ENCODE results near the gene BAIAP2. TPM values are rescaled to one million over a fixed set of nuclear protein-coding genes. Genes with fewer than 3 reads are reported as not detected.

Gene BAIAP2
- total and polyA plus RNA-seq, 2 of the 13 experiments (the other 11 are each of a cell fraction or from before 2014, with no cell fraction given): 22.5 to 24.0 TPM

GRCh38 chr17:81132770-81133723, 98.1 kb downstream of the BAIAP2 start (continued):
- TF ChIP-seq JUND (CRISPR knock-in tag; IDR thresholded peaks at IDR 0.05): peak; percentile 54; the same call in 1 of the 2 replicates
- TF ChIP-seq TBX2 (CRISPR knock-in tag; IDR thresholded peaks at IDR 0.05; ENCODE audit: borderline replicate concordance): peak; percentile 65; the same call in 1 of the 2 replicates
- TF ChIP-seq ZNF605 (CRISPR knock-in tag; IDR thresholded peaks at IDR 0.05): peak; percentile 42; the same call in 1 of the 2 replicates
- 0 out of 2 replicates have a peak, but pooled peaks have one; percentile 22 for TF ChIP-seq MEIS1 (CRISPR knock-in tag; IDR thresholded peaks at IDR 0.05; ENCODE audit: borderline replicate concordance)
- TF ChIP-seq ZNF788 (CRISPR knock-in tag; IDR thresholded peaks at IDR 0.05; ENCODE audit: borderline replicate concordance): peak; percentile 46; the same call in 1 of the 2 replicates
- TF ChIP-seq UBTF (CRISPR knock-in tag; IDR thresholded peaks at IDR 0.05): 0 out of 2 replicates have a peak, but pooled peaks have one; percentile 5
- TF ChIP-seq, protein P1, sequence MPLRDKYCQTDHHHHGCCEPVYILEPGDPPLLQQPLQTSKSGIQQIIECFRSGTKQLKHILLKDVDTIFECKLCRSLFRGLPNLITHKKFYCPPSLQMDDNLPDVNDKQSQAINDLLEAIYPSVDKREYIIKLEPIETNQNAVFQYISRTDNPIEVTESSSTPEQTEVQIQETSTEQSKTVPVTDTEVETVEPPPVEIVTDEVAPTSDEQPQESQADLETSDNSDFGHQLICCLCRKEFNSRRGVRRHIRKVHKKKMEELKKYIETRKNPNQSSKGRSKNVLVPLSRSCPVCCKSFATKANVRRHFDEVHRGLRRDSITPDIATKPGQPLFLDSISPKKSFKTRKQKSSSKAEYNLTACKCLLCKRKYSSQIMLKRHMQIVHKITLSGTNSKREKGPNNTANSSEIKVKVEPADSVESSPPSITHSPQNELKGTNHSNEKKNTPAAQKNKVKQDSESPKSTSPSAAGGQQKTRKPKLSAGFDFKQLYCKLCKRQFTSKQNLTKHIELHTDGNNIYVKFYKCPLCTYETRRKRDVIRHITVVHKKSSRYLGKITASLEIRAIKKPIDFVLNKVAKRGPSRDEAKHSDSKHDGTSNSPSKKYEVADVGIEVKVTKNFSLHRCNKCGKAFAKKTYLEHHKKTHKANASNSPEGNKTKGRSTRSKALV (CRISPR knock-in tag; IDR thresholded peaks at IDR 0.05): peak; percentile 60; the same call in 1 of the 2 replicates
- 0 out of 2 replicates have a peak, but pooled peaks have one; percentile 18 for TF ChIP-seq PPARG (CRISPR knock-in tag; conservative IDR thresholded peaks at IDR 0.05)
- TF ChIP-seq MEF2D (CRISPR knock-in tag; IDR thresholded peaks at IDR 0.05): 0 out of 2 replicates have a peak, but pooled peaks have one; percentile 29
- TF ChIP-seq, protein P2, sequence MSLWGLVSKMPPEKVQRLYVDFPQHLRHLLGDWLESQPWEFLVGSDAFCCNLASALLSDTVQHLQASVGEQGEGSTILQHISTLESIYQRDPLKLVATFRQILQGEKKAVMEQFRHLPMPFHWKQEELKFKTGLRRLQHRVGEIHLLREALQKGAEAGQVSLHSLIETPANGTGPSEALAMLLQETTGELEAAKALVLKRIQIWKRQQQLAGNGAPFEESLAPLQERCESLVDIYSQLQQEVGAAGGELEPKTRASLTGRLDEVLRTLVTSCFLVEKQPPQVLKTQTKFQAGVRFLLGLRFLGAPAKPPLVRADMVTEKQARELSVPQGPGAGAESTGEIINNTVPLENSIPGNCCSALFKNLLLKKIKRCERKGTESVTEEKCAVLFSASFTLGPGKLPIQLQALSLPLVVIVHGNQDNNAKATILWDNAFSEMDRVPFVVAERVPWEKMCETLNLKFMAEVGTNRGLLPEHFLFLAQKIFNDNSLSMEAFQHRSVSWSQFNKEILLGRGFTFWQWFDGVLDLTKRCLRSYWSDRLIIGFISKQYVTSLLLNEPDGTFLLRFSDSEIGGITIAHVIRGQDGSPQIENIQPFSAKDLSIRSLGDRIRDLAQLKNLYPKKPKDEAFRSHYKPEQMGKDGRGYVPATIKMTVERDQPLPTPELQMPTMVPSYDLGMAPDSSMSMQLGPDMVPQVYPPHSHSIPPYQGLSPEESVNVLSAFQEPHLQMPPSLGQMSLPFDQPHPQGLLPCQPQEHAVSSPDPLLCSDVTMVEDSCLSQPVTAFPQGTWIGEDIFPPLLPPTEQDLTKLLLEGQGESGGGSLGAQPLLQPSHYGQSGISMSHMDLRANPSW (CRISPR knock-in tag; IDR thresholded peaks at IDR 0.05; ENCODE audit: borderline replicate concordance): 0 out of 2 replicates have a peak, but pooled peaks have one; percentile 28
- TF ChIP-seq, protein P3, sequence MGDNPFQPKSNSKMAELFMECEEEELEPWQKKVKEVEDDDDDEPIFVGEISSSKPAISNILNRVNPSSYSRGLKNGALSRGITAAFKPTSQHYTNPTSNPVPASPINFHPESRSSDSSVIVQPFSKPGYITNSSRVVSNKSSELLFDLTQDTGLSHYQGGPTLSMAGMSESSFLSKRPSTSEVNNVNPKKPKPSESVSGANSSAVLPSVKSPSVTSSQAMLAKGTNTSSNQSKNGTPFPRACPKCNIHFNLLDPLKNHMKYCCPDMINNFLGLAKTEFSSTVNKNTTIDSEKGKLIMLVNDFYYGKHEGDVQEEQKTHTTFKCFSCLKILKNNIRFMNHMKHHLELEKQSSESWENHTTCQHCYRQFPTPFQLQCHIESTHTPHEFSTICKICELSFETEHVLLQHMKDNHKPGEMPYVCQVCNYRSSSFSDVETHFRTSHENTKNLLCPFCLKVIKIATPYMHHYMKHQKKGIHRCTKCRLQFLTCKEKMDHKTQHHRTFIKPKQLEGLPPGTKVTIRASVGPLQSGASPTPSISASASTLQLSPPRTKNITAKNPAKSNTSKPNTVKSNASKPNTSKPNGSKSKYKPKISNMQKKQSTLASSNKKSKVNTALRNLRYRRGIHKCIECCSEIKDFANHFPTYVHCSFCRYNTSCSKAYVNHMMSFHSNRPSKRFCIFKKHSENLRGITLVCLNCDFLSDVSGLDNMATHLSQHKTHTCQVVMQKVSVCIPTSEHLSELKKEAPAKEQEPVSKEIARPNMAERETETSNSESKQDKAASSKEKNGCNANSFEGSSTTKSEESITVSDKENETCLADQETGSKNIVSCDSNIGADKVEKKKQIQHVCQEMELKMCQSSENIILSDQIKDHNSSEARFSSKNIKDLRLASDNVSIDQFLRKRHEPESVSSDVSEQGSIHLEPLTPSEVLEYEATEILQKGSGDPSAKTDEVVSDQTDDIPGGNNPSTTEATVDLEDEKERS (CRISPR knock-in tag; IDR thresholded peaks at IDR 0.05): peak; percentile 63; the same call in 1 of the 2 replicates
- TF ChIP-seq SP5 (CRISPR knock-in tag; IDR thresholded peaks at IDR 0.05; ENCODE audit: borderline replicate concordance, low read depth): peak; percentile 95
- TF ChIP-seq EP300 (IDR thresholded peaks at IDR 0.05; ENCODE audit: low read depth in 2 of 2, low read length in 2 of 2): 0 out of 4 replicates have a peak, but pooled peaks of 1 of the 2 experiments have one; percentile 15
- no peak for TF ChIP-seq EP300 (CRISPR knock-in tag; IDR thresholded peaks at IDR 0.05; ENCODE audit: borderline replicate concordance)
- TF ChIP-seq ZBTB7B (CRISPR knock-in tag; IDR thresholded peaks at IDR 0.05): 0 out of 2 replicates have a peak, but pooled peaks have one; percentile 40
- peak; percentile 12; the same call in 1 of the 2 replicates for TF ChIP-seq ZFX (CRISPR knock-in tag; IDR thresholded peaks at IDR 0.05; ENCODE audit: low read depth)
- TF ChIP-seq RXRA (CRISPR knock-in tag; IDR thresholded peaks at IDR 0.05): no peak
